WERI-Rb-1 (cell line): ENCODE measurements around the gene USP21.

Experiments used
- DNase-seq: peaks from one replicate; pipeline ENCODE4 v3.0.0-alpha.2; 2020
- H3K27ac ChIP-seq: fragments of 250-450 bp; sonication (Bioruptor Pico); 2 replicates; pipeline ENCODE4 v1.5.1; 2020; ENCODE audit warnings: mild to moderate bottlenecking, moderate library complexity
- H3K27me3 ChIP-seq: fragments of 250-450 bp; sonication (Bioruptor Pico); 2 replicates; pipeline ENCODE4 v1.5.1; 2021; ENCODE audit warnings: mild to moderate bottlenecking, low read depth, moderate library complexity; ENCODE audit not compliant: insufficient read depth, severe bottlenecking
- H3K36me3 ChIP-seq: fragments of 250-450 bp; sonication (Bioruptor Pico); 2 replicates; pipeline ENCODE4 v1.5.1; 2020; ENCODE audit warnings: mild to moderate bottlenecking, moderate library complexity
- H3K4me3 ChIP-seq: 2 replicates; pipeline ENCODE4 v1.5.1; 2011; ENCODE audit warnings: low read depth, mild to moderate bottlenecking, control low read depth, low read length
- H3K9me3 ChIP-seq: fragments of 250-450 bp; sonication (Bioruptor Pico); 2 replicates; pipeline ENCODE4 v1.5.1; 2021; ENCODE audit warnings: mild to moderate bottlenecking, moderate library complexity; ENCODE audit not compliant: severe bottlenecking
- TF ChIP-seq, protein P1 (sequence below): IDR thresholded peaks from 2 replicates; pipeline ENCODE4 v1.5.1; 2011; ENCODE audit warnings: low read depth, mild to moderate bottlenecking, control low read depth, inconsistent platforms, low read length

The USP21 gene

DNA sequence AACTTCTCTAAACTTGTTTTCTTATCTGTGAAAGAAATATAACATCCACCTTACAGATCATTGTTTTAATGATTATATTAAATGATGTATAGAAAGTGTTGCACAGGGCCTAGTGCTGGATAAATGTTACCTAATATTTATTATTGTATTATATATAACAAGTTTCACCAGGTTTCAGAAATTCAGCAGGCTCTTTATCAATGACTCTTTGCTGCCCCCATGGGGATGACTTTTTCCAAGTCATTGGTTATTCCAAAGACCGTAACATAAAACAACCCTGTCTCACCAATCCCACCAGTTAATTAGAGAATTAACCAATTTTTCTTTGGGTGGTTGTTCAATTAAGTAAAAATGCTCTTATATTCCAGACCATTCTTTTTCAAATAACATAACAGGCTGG, 19.5 kb upstream of the USP21 start:
- no peaks in the 10 kb centered on the region for H3K27me3 ChIP-seq
- TF ChIP-seq, protein P1, sequence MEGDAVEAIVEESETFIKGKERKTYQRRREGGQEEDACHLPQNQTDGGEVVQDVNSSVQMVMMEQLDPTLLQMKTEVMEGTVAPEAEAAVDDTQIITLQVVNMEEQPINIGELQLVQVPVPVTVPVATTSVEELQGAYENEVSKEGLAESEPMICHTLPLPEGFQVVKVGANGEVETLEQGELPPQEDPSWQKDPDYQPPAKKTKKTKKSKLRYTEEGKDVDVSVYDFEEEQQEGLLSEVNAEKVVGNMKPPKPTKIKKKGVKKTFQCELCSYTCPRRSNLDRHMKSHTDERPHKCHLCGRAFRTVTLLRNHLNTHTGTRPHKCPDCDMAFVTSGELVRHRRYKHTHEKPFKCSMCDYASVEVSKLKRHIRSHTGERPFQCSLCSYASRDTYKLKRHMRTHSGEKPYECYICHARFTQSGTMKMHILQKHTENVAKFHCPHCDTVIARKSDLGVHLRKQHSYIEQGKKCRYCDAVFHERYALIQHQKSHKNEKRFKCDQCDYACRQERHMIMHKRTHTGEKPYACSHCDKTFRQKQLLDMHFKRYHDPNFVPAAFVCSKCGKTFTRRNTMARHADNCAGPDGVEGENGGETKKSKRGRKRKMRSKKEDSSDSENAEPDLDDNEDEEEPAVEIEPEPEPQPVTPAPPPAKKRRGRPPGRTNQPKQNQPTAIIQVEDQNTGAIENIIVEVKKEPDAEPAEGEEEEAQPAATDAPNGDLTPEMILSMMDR, result peak; percentile 51
- no peak overlapping the region for H3K27ac ChIP-seq
- no peak overlapping the region for H3K4me3 ChIP-seq
- H3K36me3 ChIP-seq, result peaks cover 4% of the 10 kb centered on the region
- peak; percentile 51 for DNase-seq
- H3K9me3 ChIP-seq, result no peaks in the 10 kb centered on the region

DNA sequence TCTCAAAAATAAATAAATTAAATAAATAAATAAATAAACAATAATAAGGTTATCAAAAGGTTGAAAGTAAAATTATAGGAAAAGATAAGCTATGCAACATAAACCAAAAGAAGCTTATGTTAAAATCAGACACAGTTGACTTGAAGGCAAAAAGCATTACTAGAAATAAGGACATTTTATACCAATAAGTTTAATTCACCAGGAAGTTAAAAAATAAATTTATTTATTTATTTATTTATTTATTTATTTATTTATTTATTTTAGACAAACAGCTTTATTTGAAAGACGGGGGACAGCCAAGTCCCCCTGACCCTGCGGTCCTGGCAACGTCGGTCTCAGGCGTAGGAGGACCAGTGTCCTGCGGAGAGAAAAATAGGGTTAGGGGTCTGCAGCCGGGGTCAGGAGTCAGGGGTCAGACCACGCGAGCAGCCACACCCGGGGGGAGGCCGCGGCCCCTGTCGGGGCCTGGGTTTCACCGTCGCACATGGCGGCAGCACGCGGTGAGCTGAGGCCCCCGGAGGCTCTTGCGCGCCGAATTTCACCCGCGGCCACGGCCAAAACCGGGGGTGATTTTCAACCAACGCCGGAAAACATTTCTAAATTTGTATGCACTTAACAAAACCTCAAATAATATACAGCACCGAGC, 18.4 kb upstream of the USP21 start:
- TF ChIP-seq, protein P1, result no peak
- Histone ChIP-seq H3K9me3 (no peaks in the 10 kb centered on the region), H3K36me3 (no peaks in the 10 kb centered on the region), H3K27me3 (no peaks in the 10 kb centered on the region), H3K27ac (no peak overlapping the region), H3K4me3 (no peak overlapping the region)
- no peak for DNase-seq

DNA sequence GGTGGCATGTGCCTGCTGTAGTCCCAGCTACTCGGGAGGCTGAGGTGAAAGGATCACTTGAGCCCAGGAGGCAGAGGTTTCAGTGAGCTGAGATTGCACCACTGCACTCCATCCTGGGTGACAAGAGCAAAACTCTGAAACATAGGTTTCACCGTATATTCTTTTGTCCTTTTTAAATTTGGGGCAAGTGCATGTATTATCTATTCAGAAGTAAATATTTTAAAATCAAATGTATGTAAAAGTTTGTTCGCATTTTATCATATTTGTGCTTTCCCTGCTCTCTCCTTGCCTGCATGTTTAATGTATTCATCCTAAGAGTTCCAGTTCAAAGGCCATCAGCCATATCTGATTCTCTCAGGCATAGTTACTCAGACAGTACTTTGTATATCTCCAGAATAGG, 13.5 kb upstream of the USP21 start:
- H3K4me3 ChIP-seq, result no peak overlapping the region
- no peak overlapping the region for H3K27ac ChIP-seq
- H3K27me3 ChIP-seq, result no peaks in the 10 kb centered on the region
- no peak for DNase-seq
- TF ChIP-seq, protein P1, result no peak
- no peaks in the 10 kb centered on the region for H3K9me3 ChIP-seq
- no peaks in the 10 kb centered on the region for H3K36me3 ChIP-seq

DNA sequence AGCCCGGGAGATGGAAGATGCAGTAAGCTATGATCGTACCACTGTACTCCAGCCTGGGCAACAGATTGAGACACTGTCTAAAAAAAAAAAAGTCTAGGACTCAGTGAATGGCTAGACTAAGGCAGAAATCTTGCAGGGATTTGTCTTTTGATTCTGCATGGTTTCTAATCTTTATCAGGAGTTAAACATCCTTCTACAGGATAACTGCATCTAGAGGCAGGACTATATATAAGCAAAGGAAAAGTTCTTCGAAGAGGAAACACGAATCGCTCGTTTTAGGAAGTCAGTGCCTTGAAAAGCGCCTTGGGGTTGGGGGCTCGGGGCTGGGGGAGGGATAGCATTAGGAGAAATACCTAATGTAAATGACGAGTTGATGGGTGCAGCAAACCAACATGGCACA, 6.1 kb upstream of the USP21 start:
- H3K36me3 ChIP-seq, result peaks cover 18% of the 10 kb centered on the region
- no peaks in the 10 kb centered on the region for H3K9me3 ChIP-seq
- peak overlapping the region; percentile 99 for H3K27ac ChIP-seq
- H3K27me3 ChIP-seq, result no peaks in the 10 kb centered on the region
- DNase-seq, result no peak
- TF ChIP-seq, protein P1, result no peak
- H3K4me3 ChIP-seq, result peak overlapping the region; percentile 85

DNA sequence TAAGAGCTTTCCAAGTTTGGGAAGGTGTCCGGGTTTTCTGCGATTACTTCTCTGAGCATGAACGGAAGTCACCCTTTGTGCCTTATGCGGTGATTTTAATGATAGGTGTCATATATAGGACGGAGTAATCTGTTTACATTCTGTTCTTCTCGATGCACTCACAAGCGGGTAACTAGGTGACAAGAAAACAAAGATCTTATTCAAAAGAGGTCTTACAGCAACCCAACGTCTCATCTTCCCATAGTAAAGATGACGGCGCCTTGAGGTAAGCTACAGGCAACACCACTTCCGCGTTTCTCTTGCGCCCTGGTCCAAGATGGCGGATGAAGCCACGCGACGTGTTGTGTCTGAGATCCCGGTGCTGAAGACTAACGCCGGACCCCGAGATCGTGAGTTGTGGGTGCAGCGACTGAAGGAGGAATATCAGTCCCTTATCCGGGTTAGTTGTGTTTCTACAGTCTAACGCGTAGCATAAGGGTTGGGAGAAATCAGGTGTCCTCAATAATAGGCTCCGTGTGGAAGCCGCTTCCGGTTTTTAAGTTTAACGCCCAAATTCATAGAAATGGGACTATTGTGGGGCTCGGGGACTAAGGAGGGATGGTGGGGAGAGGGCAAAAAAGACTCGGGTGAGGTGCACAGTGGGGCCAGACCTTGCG, 5.5 kb upstream of the USP21 start, which contains the start of gene UFC1:
Gene UFC1 (plus strand): TSS at position 297 of the 656 bp plus-strand sequence. CDS start 20 bp downstream, at position 317.
- peak; percentile 89 for DNase-seq
- TF ChIP-seq, protein P1, result no peak
- peak within 1 kb of the TSS; percentile 99 for H3K27ac ChIP-seq
- H3K9me3 ChIP-seq, result no peaks in the 10 kb centered on the region
- peak within 1 kb of the TSS; percentile 85 for H3K4me3 ChIP-seq
- peaks cover 24% of the 10 kb centered on the region for H3K36me3 ChIP-seq
- H3K27me3 ChIP-seq, result no peaks in the 10 kb centered on the region
